ENCODE measurements around the gene RHPN2.

Gene RHPN2

GRCh38 chr19:33064792-33065550 is at the start of gene RHPN2:
RHPN2 (minus strand) TSS chr19:33064888; CDS start chr19:33064852, 36 bp downstream.
- DNase-seq (ENCODE audit: extremely low spot score) = peak; percentile 90
- POLR2A ChIA-PET = interaction anchor here (3.0 kb wide), 1 partner anchor 16 kb away, joined by 12 read pairs; the partner anchor contains the start of gene GPATCH1
- TF ChIP-seq ARNT (IDR thresholded peaks at IDR 0.05) = no peak
- peak; percentile 58; the same call in 1 of the 2 replicates for TF ChIP-seq L3MBTL2 (conservative IDR thresholded peaks at IDR 0.05)
- TF ChIP-seq SP1 (IDR thresholded peaks at IDR 0.05) = no peak
- TF ChIP-seq TARDBP (IDR thresholded peaks at IDR 0.05) = no peak
- no peak for TF ChIP-seq ZNF384 (IDR thresholded peaks at IDR 0.05)
- CTCF ChIA-PET = no interaction called here

- no peak for TF ChIP-seq HDGF (IDR thresholded peaks at IDR 0.05; ENCODE audit: borderline replicate concordance)
- TF ChIP-seq ELF4 (IDR thresholded peaks at IDR 0.05) = no peak
- no peak for TF ChIP-seq LEF1 (IDR thresholded peaks at IDR 0.05; ENCODE audit: borderline replicate concordance)
- no peak for TF ChIP-seq CTBP1 (IDR thresholded peaks at IDR 0.05; ENCODE audit: borderline replicate concordance)
- no peak for TF ChIP-seq SUZ12 (IDR thresholded peaks at IDR 0.05)
- TF ChIP-seq FOXM1 (IDR thresholded peaks at IDR 0.05; ENCODE audit: borderline replicate concordance) = no peak
- no peak for TF ChIP-seq BHLHE40 (IDR thresholded peaks at IDR 0.05; ENCODE audit: borderline replicate concordance)
- TF ChIP-seq ARNT (IDR thresholded peaks at IDR 0.05) = no peak
- TF ChIP-seq, protein P1, sequence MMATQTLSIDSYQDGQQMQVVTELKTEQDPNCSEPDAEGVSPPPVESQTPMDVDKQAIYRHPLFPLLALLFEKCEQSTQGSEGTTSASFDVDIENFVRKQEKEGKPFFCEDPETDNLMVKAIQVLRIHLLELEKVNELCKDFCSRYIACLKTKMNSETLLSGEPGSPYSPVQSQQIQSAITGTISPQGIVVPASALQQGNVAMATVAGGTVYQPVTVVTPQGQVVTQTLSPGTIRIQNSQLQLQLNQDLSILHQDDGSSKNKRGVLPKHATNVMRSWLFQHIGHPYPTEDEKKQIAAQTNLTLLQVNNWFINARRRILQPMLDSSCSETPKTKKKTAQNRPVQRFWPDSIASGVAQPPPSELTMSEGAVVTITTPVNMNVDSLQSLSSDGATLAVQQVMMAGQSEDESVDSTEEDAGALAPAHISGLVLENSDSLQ (IDR thresholded peaks at IDR 0.05) = no peak
- no peak for TF ChIP-seq FOXK2 (IDR thresholded peaks at IDR 0.05)
- no peak for TF ChIP-seq FOXA1 (IDR thresholded peaks at IDR 0.05)
- no peak for TF ChIP-seq SP1 (IDR thresholded peaks at IDR 0.05)
- TF ChIP-seq NFRKB (IDR thresholded peaks at IDR 0.05) = no peak
Observed at GRCh38 chr19:33114312-33114711, 49.6 kb upstream of the RHPN2 start.

GRCh38 chr19:33111587-33111986 is 46.9 kb upstream of the RHPN2 start:
- TF ChIP-seq SUZ12 (IDR thresholded peaks at IDR 0.05) (no peak), ZNF384 (IDR thresholded peaks at IDR 0.05) (no peak), SP1 (IDR thresholded peaks at IDR 0.05) (no peak), TARDBP (IDR thresholded peaks at IDR 0.05) (no peak), HDGF (IDR thresholded peaks at IDR 0.05; ENCODE audit: borderline replicate concordance) (no peak), BHLHE40 (IDR thresholded peaks at IDR 0.05; ENCODE audit: borderline replicate concordance) (no peak), L3MBTL2 (conservative IDR thresholded peaks at IDR 0.05) (no peak), FOXK2 (IDR thresholded peaks at IDR 0.05) (no peak), ARNT (IDR thresholded peaks at IDR 0.05) (no peak), LEF1 (IDR thresholded peaks at IDR 0.05; ENCODE audit: borderline replicate concordance) (no peak), FOXM1 (IDR thresholded peaks at IDR 0.05; ENCODE audit: borderline replicate concordance) (no peak), CTBP1 (IDR thresholded peaks at IDR 0.05; ENCODE audit: borderline replicate concordance) (no peak), NFRKB (IDR thresholded peaks at IDR 0.05) (no peak), FOXA1 (IDR thresholded peaks at IDR 0.05) (no peak), ELF4 (IDR thresholded peaks at IDR 0.05) (no peak)
- TF ChIP-seq, protein P1 (IDR thresholded peaks at IDR 0.05) = no peak
- DNase-seq (ENCODE audit: extremely low spot score) = no peak
- ChIA-PET POLR2A (no interaction called here), CTCF (no interaction called here)

More at GRCh38 chr19:33114312-33114711, 49.6 kb upstream of the RHPN2 start:
- ChIA-PET POLR2A (no interaction called here), CTCF (no interaction called here)
- no peak for DNase-seq (ENCODE audit: extremely low spot score)

- DNase-seq (ENCODE audit: extremely low spot score) = no peak
- TF ChIP-seq ARNT (IDR thresholded peaks at IDR 0.05) = no peak
- POLR2A ChIA-PET = no interaction called here
- CTCF ChIA-PET = no interaction called here
Observed at GRCh38 chr19:33110137-33110910, 45.6 kb upstream of the RHPN2 start.

- ChIA-PET CTCF (interaction anchor here (0.8 kb wide), 1 partner anchor 76 kb away, joined by 3 read pairs; no protein-coding TSS in a partner anchor), POLR2A (no interaction called here)
- TF ChIP-seq, protein P1 (IDR thresholded peaks at IDR 0.05) = no peak
- TF ChIP-seq LEF1 (IDR thresholded peaks at IDR 0.05; ENCODE audit: borderline replicate concordance) = no peak
- DNase-seq (ENCODE audit: extremely low spot score) = no peak
Observed at GRCh38 chr19:33108161-33108560, 43.5 kb upstream of the RHPN2 start.

DNA sequence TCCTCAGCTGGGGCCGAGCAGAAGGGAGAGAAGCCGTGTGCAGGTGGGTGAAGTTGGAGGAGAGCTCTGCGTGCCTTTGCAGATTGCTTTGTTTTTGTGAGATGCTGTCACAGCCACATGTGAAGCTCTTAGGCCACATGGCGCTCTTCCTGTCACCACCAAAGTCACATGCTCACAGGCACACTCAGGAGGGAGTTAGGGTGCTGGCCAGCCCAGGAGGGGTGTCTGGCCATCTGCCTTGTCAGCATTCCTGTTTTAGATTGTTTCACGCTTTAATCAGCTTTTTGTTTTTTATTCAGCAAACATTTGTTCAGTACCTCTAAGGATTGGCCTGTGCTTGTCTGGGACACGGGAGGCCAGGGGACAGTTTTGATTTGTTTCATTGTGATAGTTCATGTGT is 38.2 kb upstream of the RHPN2 start:
- DNase-seq (ENCODE audit: extremely low spot score) = no peak
- ChIA-PET CTCF (no interaction called here), POLR2A (interaction anchor here (0.8 kb wide), 1 partner anchor 22 kb away, joined by 3 read pairs; the partner anchor contains the start of gene GPATCH1)
- TF ChIP-seq CTBP1 (IDR thresholded peaks at IDR 0.05; ENCODE audit: borderline replicate concordance) (no peak), ELF4 (IDR thresholded peaks at IDR 0.05) (no peak), ARNT (IDR thresholded peaks at IDR 0.05) (no peak), ZNF384 (IDR thresholded peaks at IDR 0.05) (no peak), FOXK2 (IDR thresholded peaks at IDR 0.05) (no peak), TARDBP (IDR thresholded peaks at IDR 0.05) (no peak), BHLHE40 (IDR thresholded peaks at IDR 0.05; ENCODE audit: borderline replicate concordance) (no peak), SP1 (IDR thresholded peaks at IDR 0.05) (no peak), L3MBTL2 (conservative IDR thresholded peaks at IDR 0.05) (no peak), HDGF (IDR thresholded peaks at IDR 0.05; ENCODE audit: borderline replicate concordance) (no peak), NFRKB (IDR thresholded peaks at IDR 0.05) (no peak), FOXA1 (IDR thresholded peaks at IDR 0.05) (no peak), SUZ12 (IDR thresholded peaks at IDR 0.05) (no peak), FOXM1 (IDR thresholded peaks at IDR 0.05; ENCODE audit: borderline replicate concordance) (no peak), LEF1 (IDR thresholded peaks at IDR 0.05; ENCODE audit: borderline replicate concordance) (no peak)
- TF ChIP-seq, protein P1 (IDR thresholded peaks at IDR 0.05) = no peak
